Stimulated activated memory B cell treated with anti-CD40 and anti-IgM and Interleukin-4, amounts not matched to agents 10 μg/mL and 1 μg/mL and 100 μg/mL, for 72 hours (primary cell): ENCODE results near the gene JAKMIP1.

Source experiments
- ATAC-seq: fragments of 150-1000 bp; cut with Tn5 transposase; 2 replicates; pipeline ENCODE4 v1.10.0; 2021
- H3K27ac Mint-ChIP-seq: one replicate; pipeline ENCODE4 v1.8.0; 2022; ENCODE audit warnings: mild to moderate bottlenecking, mixed read lengths
- H3K27me3 Mint-ChIP-seq: one replicate; pipeline ENCODE4 v1.8.0; 2022; ENCODE audit warnings: mixed read lengths
- H3K36me3 Mint-ChIP-seq: one replicate; pipeline ENCODE4 v1.8.0; 2022; ENCODE audit warnings: mixed read lengths
- H3K4me1 Mint-ChIP-seq: one replicate; pipeline ENCODE4 v1.8.0; 2022; ENCODE audit warnings: mixed read lengths
- H3K4me3 Mint-ChIP-seq: one replicate; pipeline ENCODE4 v1.8.0; 2022; ENCODE audit warnings: mild to moderate bottlenecking, moderate library complexity, mixed read lengths
- H3K9me3 Mint-ChIP-seq: one replicate; pipeline ENCODE4 v1.8.0; 2022; ENCODE audit warnings: mixed read lengths

JAKMIP1 gene

DNA sequence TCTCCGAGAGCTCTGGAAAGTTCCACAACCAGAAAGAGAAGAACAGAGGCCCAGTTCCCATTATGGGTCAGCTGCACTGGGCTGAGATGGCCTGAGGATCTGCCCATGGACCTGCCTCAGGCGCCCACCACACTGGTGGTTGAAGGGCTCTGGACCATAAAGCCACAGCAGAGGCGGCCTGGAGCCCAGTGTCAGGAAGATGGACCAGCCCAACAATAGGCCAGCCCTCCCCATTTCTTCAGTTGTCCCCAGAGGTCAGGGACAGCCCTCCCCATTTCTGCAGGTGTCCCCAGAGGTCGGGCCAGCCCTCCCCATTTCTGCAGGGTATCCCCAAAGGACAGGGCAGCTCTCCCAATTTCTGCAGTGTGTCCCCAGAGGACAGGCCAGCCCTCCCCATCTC lies 144.9 kb downstream of the JAKMIP1 start:
- no peak for ATAC-seq
- Mint-ChIP-seq H3K9me3 (peaks cover 11% of the 10 kb centered on the region), H3K27me3 (no peaks in the 10 kb centered on the region), H3K4me3 (no peak overlapping the region), H3K36me3 (no peaks in the 10 kb centered on the region), H3K27ac (no peak overlapping the region), H3K4me1 (no peaks in the 10 kb centered on the region)

DNA sequence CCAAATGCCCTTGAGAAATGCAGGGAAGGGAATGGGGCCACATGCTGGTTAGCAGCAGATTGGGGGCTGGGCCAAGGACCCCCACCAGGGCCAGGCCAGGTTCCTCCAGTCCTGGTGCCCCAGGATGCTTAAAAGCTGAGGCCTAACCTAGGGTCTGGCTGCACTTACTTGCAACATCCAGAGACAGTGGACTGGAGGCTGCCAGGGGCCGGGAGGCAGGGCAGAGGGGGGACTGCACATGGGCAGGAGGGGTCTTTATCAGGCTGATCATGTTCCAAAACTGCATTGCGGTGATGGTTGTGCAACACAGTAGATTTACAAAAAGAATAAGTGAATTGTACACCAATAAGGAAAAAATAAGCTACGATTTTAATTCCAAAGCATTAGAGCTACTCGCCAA lies 145.3 kb downstream of the JAKMIP1 start:
- no peak for ATAC-seq
- Mint-ChIP-seq H3K36me3 (no peaks in the 10 kb centered on the region), H3K27ac (no peak overlapping the region), H3K9me3 (peaks cover 11% of the 10 kb centered on the region), H3K4me3 (no peak overlapping the region), H3K27me3 (no peaks in the 10 kb centered on the region), H3K4me1 (no peaks in the 10 kb centered on the region)

DNA sequence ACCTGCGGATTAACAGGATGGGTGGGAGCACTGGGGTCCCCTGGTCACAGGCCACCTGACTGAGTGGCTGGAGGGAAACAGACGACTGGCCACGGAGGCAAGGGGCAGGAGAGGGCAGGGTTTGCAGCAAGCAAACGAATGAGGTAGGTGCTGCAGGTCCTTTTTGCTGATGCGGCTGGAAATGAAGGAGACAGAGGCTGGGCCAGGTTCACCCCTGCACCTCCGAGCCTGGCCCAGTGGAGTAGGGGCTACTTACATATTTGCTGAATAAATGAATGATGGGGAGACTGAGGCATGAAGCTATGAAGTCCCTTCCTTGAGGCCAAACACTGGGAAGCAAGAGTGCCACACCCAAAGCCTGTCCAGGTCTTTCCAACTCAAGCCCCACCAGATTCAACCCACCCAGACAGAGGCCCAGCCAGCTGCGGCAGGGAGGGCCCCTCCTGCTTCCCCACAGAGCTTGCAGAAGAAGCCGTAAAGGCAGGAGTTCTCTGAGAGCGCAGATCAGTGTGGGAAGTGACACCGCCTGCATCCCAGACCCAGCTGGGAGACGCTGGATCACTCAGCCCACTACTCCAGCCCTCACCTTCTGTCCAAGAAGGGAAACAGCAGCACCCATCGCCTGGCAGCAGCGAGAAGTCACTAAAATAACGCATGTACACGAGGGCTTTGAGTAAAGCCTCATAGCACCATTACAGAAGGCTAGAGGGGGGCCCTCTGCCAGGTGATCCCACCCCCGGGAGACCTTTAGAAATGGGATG lies 146.0 kb downstream of the JAKMIP1 start:
- Mint-ChIP-seq H3K36me3 (no peaks in the 10 kb centered on the region), H3K27me3 (no peaks in the 10 kb centered on the region), H3K4me1 (no peaks in the 10 kb centered on the region), H3K9me3 (peaks cover 10% of the 10 kb centered on the region), H3K27ac (no peak overlapping the region), H3K4me3 (no peak overlapping the region)
- ATAC-seq = no peak

DNA sequence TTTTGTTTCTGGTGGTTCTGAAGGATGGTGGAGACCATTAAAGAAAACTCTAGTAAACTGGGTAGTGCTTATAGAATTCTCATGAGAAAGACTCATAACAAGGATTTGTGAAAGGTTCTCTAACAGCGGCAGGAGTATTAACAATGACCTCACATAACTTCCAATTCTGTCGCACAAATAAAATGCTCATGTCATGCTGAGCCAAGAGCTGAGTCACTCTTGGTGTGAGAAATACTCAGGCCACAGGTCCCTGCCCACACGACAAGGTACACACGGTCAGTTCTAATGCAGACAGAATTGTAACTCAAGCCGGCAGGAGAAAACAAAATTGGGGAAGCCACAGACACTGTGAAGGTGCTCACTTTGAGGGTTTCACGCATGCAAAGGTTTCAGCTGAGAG lies 147.7 kb downstream of the JAKMIP1 start:
- ATAC-seq = no peak
- Mint-ChIP-seq H3K9me3 (peaks cover 3% of the 10 kb centered on the region), H3K27ac (no peak overlapping the region), H3K4me1 (no peaks in the 10 kb centered on the region), H3K4me3 (no peak overlapping the region), H3K36me3 (no peaks in the 10 kb centered on the region), H3K27me3 (no peaks in the 10 kb centered on the region)

DNA sequence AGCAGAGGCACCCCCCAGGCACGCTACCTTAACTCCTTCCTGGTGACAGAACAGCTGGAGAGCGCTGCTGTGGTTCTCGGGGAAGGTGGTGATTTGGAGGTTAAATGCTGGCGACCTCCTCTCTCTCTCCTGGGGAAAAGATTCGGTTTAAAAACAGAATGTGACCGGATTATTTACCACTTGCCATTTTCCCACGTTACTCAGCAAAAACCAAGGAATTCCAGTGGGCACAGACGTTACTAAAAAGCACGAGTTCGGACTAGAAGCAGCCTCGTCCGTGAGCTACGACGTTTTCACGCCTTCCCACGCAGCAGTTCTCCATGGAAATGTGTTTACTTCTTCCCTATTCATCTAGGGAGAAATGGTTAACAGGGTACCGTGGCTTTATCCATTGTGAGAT lies 149.8 kb downstream of the JAKMIP1 start:
- ATAC-seq = no peak
- no peaks in the 10 kb centered on the region for H3K4me1 Mint-ChIP-seq
- no peak overlapping the region for H3K27ac Mint-ChIP-seq
- no peaks in the 10 kb centered on the region for H3K36me3 Mint-ChIP-seq
- no peaks in the 10 kb centered on the region for H3K9me3 Mint-ChIP-seq
- no peak overlapping the region for H3K4me3 Mint-ChIP-seq
- H3K27me3 Mint-ChIP-seq = no peaks in the 10 kb centered on the region

DNA sequence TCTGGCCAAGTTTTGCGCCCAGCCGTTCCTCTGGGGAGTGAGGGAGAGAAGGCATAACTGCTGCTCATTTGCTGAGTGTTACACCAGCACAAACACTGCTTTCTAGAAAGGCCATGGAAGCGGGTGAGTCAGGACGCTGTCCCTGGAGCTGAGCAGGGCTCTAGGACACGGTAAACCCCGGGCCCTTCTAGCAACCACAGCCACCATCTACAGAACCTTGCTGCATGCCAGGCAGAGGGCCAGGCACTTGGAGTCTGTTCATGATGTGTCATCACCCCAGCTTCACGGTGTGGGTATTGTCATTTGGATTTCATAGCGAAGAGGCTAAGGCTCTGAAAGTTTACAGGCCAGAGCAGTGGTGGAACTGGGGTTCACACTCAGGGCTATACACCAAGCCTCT lies 150.4 kb downstream of the JAKMIP1 start:
- no peaks in the 10 kb centered on the region for H3K9me3 Mint-ChIP-seq
- no peaks in the 10 kb centered on the region for H3K4me1 Mint-ChIP-seq
- no peak for ATAC-seq
- no peak overlapping the region for H3K4me3 Mint-ChIP-seq
- H3K36me3 Mint-ChIP-seq = no peaks in the 10 kb centered on the region
- H3K27ac Mint-ChIP-seq = no peak overlapping the region
- H3K27me3 Mint-ChIP-seq = no peaks in the 10 kb centered on the region

DNA sequence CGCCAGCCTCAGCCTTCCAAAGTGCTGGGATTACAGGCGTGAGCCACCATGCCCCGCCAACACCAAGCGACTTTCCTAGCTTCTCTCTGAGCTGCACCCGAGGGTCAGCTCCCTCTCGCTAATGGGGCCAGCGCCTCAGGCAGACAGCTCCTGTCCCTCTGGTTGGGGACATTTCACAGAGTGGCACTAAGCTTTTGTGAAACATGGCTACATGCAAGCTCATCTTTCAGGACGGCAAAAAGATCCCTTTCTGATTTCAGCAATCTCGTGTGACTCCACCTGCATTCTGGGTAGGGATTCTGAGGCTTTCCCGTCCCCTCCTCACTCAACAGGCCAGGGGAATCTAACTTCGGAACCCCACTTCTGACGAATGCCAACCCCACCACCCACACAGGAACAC lies 151.1 kb downstream of the JAKMIP1 start:
- H3K4me3 Mint-ChIP-seq = no peak overlapping the region
- no peak for ATAC-seq
- no peaks in the 10 kb centered on the region for H3K9me3 Mint-ChIP-seq
- H3K36me3 Mint-ChIP-seq = no peaks in the 10 kb centered on the region
- no peaks in the 10 kb centered on the region for H3K4me1 Mint-ChIP-seq
- no peak overlapping the region for H3K27ac Mint-ChIP-seq
- peaks cover 3% of the 10 kb centered on the region for H3K27me3 Mint-ChIP-seq

DNA sequence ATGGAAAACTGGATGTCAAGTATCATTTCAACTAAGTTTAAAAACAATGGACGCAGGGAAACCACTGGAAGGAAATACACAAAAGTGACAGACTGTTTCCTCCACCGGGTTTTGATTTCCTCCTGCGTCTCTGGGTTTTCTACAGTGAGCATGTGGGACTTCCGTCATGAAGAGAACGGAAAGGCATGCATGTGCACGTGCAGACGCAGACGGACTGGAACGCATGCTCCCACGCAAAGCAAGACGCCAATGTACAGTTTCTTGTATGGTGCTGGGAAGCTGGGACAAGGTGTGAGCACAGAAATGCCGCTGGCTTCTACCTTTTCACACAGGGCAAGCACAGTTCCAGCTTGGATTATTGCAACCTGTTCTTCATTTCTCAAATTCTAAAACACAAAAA lies 151.8 kb downstream of the JAKMIP1 start:
- ATAC-seq = no peak
- no peak overlapping the region for H3K4me3 Mint-ChIP-seq
- H3K4me1 Mint-ChIP-seq = no peaks in the 10 kb centered on the region
- H3K27me3 Mint-ChIP-seq = peaks cover 11% of the 10 kb centered on the region
- no peaks in the 10 kb centered on the region for H3K9me3 Mint-ChIP-seq
- H3K36me3 Mint-ChIP-seq = no peaks in the 10 kb centered on the region
- H3K27ac Mint-ChIP-seq = no peak overlapping the region

DNA sequence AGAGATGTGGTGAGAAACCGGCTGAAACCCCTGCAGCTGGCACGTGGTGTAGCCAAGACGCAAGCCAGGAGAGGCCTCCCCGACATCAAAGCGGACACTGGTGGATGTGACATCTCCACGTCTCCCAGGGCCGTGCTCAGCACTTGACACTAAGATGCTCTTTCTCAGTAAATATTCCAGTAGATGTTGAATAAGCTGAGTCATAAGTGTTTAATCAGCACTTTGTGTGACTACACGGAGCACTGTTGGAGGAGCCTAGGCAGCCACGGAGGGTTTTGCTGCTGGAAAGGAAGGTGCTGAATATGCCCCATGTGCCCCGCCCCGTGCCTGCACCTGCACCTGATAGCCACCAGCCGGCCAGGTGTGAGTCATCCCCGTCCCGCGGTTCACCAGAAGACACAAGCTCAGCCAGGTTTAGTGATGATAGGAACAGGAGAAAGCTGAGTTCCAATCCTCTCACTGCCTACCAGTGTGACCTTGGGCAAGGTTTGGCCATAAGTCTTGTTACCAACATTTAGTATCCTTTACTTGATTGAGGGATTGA lies 153.1 kb downstream of the JAKMIP1 start:
- Mint-ChIP-seq H3K9me3 (no peaks in the 10 kb centered on the region), H3K4me3 (no peak overlapping the region), H3K4me1 (no peaks in the 10 kb centered on the region), H3K27ac (no peak overlapping the region), H3K36me3 (no peaks in the 10 kb centered on the region), H3K27me3 (peaks cover 15% of the 10 kb centered on the region)
- ATAC-seq = no peak

DNA sequence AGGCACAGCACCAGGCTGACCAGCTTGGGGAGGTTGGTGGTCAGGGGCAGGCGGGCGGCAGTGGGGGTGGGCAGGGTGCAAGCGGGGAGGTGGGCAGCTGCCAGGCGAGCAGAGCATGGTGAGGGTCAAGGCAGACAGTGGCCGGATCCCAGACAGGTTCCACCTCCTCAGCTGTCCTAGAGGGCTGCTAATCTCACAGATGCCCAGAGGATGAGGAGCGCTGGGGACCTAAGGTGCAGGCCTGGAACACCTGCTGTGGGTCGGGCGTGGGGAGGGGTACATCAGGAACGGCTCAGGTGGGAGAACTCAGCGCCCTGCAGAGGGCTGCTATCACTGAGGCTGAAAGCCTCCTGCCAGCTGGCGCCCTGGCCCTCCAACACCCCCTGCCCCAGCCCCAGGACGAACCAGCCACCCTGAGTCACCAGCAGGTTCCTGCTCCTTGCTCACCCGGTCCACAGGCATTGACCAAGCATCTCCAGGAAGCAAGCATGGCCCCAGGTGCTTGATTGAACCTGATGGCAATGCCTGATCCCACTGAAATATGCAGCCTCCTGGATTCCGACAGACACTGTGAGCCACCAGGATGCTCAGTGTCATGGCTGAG lies 153.7 kb downstream of the JAKMIP1 start:
- Mint-ChIP-seq H3K4me3 (no peak overlapping the region), H3K27me3 (peaks cover 15% of the 10 kb centered on the region), H3K9me3 (no peaks in the 10 kb centered on the region), H3K4me1 (no peaks in the 10 kb centered on the region), H3K27ac (no peak overlapping the region), H3K36me3 (no peaks in the 10 kb centered on the region)
- no peak for ATAC-seq

DNA sequence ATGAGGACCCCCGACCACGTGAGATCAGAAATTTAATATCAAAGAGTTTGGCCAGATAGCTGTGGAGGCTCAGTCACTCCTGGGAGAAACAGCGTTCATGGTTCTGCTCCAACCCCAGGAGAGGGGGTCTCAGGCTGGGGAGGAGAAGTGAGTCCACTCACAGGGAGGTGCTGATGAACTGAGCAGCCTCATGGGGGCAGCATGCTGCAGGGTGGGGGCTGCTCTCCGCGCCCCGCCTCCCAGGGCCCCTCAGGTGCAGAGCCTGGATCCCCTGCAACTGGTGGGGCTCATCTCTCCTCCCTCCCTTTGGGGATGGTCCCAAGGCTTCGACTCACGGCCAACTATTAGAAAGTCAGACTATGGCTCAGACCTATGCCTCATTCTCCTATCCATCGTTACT lies 155.5 kb downstream of the JAKMIP1 start:
- H3K27me3 Mint-ChIP-seq = peaks cover 15% of the 10 kb centered on the region
- no peaks in the 10 kb centered on the region for H3K9me3 Mint-ChIP-seq
- H3K4me3 Mint-ChIP-seq = no peak overlapping the region
- ATAC-seq = no peak
- H3K4me1 Mint-ChIP-seq = no peaks in the 10 kb centered on the region
- no peaks in the 10 kb centered on the region for H3K36me3 Mint-ChIP-seq
- H3K27ac Mint-ChIP-seq = no peak overlapping the region

DNA sequence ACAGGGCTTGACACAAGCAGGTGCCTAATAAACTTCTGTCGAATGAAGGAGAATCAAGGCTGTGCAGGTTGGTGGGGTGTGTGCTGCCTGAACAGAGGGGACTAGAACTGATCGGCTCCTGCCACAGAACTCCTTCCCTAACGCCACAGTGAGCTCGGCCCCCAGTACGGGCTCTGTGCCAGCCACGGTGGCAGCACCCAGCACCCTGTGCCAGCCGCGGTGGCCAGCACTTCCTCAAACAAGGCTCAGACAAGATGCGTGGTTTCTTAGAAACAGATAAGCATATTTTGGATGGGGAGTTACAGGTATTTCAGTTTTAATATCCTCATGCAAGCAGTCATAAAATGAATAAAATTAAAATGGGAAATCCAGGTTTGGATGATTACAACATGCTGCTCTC lies 156.1 kb downstream of the JAKMIP1 start:
- no peak overlapping the region for H3K27ac Mint-ChIP-seq
- H3K9me3 Mint-ChIP-seq = no peaks in the 10 kb centered on the region
- H3K27me3 Mint-ChIP-seq = peaks cover 15% of the 10 kb centered on the region
- no peaks in the 10 kb centered on the region for H3K36me3 Mint-ChIP-seq
- ATAC-seq = no peak
- no peaks in the 10 kb centered on the region for H3K4me1 Mint-ChIP-seq
- H3K4me3 Mint-ChIP-seq = no peak overlapping the region

DNA sequence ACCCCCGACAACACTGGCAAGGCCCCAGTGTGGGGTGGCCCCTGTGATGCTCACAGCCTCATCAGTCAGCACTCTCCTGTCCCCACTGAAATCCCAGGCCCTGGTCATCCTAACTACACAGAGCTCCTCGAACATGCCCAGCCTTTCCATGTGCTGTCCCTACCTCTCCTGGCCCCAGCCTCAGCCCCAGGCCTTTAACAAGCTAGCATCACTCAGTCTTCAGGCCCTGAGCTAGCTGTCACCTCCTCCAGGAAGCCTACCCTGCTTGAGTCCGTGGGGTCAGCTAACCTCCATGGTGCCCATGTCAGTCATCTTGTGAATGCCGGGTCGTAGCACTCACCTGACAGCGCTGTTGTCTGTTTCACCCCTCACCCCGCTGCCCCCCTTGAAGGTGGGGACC lies 156.5 kb downstream of the JAKMIP1 start:
- H3K36me3 Mint-ChIP-seq = no peaks in the 10 kb centered on the region
- no peak overlapping the region for H3K4me3 Mint-ChIP-seq
- H3K27me3 Mint-ChIP-seq = peaks cover 15% of the 10 kb centered on the region
- H3K27ac Mint-ChIP-seq = no peak overlapping the region
- no peaks in the 10 kb centered on the region for H3K9me3 Mint-ChIP-seq
- no peaks in the 10 kb centered on the region for H3K4me1 Mint-ChIP-seq
- ATAC-seq = no peak

DNA sequence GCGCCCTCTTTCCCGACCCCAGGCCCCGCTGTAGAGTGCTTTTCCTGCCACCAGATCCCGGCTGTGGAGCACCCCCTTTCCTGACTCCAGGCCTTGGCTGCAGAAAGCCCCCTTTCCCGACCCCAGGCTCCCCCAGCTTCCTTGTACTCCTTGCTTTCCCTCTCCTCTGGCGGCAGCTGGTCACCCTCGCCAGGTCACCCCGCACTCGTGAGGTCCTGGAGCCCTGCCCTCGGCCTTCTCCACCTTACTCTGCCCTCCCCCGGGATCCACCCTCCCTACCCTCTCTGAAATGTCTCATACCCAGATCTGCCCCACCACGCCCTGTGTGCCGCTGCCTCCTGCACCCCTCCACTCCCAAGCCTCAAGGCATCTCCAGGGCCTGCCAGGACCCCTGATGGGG lies 157.2 kb downstream of the JAKMIP1 start:
- no peaks in the 10 kb centered on the region for H3K9me3 Mint-ChIP-seq
- H3K27me3 Mint-ChIP-seq = peaks cover 15% of the 10 kb centered on the region
- H3K27ac Mint-ChIP-seq = no peak overlapping the region
- H3K36me3 Mint-ChIP-seq = no peaks in the 10 kb centered on the region
- ATAC-seq = no peak
- no peaks in the 10 kb centered on the region for H3K4me1 Mint-ChIP-seq
- no peak overlapping the region for H3K4me3 Mint-ChIP-seq

DNA sequence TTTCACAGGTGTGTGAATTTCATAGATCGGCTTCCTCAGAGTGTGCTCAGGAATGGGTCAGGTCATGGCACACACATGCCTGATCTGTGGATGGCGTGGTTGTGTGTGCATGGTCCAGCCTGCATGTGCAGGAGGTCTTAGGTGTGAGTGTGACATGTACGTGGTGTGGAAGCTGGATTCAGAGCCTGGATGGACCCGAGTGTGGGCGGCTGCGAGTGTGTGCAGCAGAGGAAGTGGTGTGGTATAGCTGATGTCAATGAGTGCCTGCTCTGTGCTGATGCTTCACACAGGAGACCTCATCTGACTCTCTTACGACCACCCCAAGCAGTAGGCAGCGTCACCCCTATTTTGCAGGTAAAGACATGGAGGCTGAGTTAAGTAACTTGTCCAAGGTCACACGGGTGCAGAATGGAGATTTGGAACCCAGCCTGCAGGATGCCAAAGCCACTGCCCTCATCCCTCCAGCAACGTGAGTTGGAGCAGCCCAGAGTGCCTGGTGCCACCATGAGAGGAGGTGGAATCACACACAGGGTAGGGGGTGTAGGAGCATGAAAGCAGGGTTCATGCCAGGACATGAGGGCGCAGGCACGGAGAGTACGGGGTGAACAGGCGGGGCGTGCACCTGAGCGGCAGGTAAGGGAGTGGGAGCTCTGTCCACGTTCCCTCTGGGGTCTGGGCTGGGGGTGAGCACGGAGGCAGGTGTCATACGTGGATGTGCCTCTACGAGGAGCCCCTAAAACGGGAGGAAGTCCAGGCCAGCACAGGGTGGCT lies 157.9 kb downstream of the JAKMIP1 start:
- H3K4me1 Mint-ChIP-seq = no peaks in the 10 kb centered on the region
- H3K9me3 Mint-ChIP-seq = no peaks in the 10 kb centered on the region
- H3K27ac Mint-ChIP-seq = no peak overlapping the region
- ATAC-seq = no peak
- no peaks in the 10 kb centered on the region for H3K36me3 Mint-ChIP-seq
- H3K4me3 Mint-ChIP-seq = no peak overlapping the region
- peaks cover 15% of the 10 kb centered on the region for H3K27me3 Mint-ChIP-seq

DNA sequence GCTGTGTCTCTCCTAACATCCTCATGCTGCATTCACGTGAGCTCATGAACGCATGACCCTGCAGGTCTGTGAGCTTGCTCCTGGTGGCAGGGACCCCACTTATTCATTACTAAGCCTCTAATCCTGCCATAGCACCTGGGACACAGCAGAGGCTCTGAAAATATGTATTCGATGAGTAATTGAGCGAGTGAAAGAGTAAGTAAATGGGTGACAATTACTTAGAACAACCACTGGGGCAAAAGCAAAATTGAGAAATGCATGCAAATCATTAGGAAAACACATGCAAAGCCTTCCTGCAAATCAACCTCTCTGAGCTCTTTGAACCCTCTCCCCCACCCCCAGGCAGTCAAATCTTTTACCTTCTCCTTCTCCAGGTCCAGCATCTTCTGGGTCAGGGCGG lies 158.5 kb downstream of the JAKMIP1 start:
- Mint-ChIP-seq H3K27ac (no peak overlapping the region), H3K27me3 (peaks cover 15% of the 10 kb centered on the region), H3K9me3 (no peaks in the 10 kb centered on the region), H3K36me3 (no peaks in the 10 kb centered on the region), H3K4me1 (no peaks in the 10 kb centered on the region), H3K4me3 (no peak overlapping the region)
- no peak for ATAC-seq
